Duodenal mucosa (tissue), 2 donors: ENCODE measurements around the gene NTRK3.

Experiments used
- H3K27ac ChIP-seq: one replicate; pipeline ENCODE4 v1.7.0; 2013; ENCODE audit warnings: low read depth, low read length
- H3K27me3 ChIP-seq, 2 donors: one replicate each; pipeline ENCODE4 v1.7.0; 2013; ENCODE audit warnings: low read length in 2 of 2, control low read depth in 1 of 2; ENCODE audit not compliant: insufficient read depth in 2 of 2, control insufficient read depth in 1 of 2
- H3K36me3 ChIP-seq, 2 donors: one replicate each; pipeline ENCODE4 v1.7.0; 2013; ENCODE audit warnings: low read length in 2 of 2, control low read depth in 1 of 2; ENCODE audit not compliant: insufficient read depth in 2 of 2, control insufficient read depth in 1 of 2
- H3K4me1 ChIP-seq, 2 donors: one replicate each; pipeline ENCODE4 v1.7.0; 2013; ENCODE audit warnings: low read length in 2 of 2, control low read depth in 1 of 2; ENCODE audit not compliant: insufficient read depth in 2 of 2, control insufficient read depth in 1 of 2
- H3K4me3 ChIP-seq, 2 donors: one replicate each; pipeline ENCODE4 v1.7.0; 2013; ENCODE audit warnings: low read length in 2 of 2, low read depth in 1 of 2
- H3K9ac ChIP-seq, 2 donors: one replicate each; pipeline ENCODE4 v1.7.0; 2013; ENCODE audit warnings: low read length in 2 of 2, low read depth in 1 of 2
- H3K9me3 ChIP-seq, 2 donors: one replicate each; pipeline ENCODE4 v1.7.0; 2013; ENCODE audit warnings: low read length in 2 of 2, control low read depth in 1 of 2; ENCODE audit not compliant: control insufficient read depth in 1 of 2

NTRK3 gene

GRCh38 chr15:88132499-88132898 lies 124.0 kb downstream of the NTRK3 start:
- Histone ChIP-seq H3K36me3 (no peaks in the 10 kb centered on the region), H3K27ac (no peak overlapping the region), H3K9me3 (no peaks in the 10 kb centered on the region), H3K4me3 (no peak overlapping the region), H3K27me3 (no peaks in the 10 kb centered on the region), H3K9ac (no peak overlapping the region), H3K4me1 (no peaks in the 10 kb centered on the region)

- H3K27me3 ChIP-seq = no peaks in the 10 kb centered on the region
- H3K27ac ChIP-seq = no peak overlapping the region
- no peak overlapping the region for H3K9ac ChIP-seq
- no peaks in the 10 kb centered on the region for H3K4me1 ChIP-seq
- no peak overlapping the region for H3K4me3 ChIP-seq
- H3K9me3 ChIP-seq = no peaks in the 10 kb centered on the region
- H3K36me3 ChIP-seq = no peaks in the 10 kb centered on the region
These were observed 124.6 kb downstream of the NTRK3 start for GRCh38 chr15:88131937-88132336.

DNA sequence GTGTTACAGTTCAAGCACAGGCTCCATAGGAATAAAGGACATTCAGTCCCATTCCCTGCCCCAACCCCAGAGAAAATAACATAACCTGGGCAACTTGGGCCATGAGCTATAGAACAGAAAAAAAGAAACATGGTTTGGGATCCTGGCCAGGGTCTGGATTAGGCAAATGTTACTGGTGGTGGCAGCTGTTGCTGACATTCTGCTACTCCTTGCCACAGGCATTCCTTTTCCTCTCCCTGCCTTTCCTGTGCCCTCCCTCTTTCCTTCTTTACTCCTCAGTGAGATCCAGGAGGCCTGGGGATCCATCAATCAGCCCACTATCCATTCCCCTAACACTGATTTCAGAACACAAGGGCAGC lies 129.1 kb downstream of the NTRK3 start:
- H3K27me3 ChIP-seq = no peaks in the 10 kb centered on the region
- H3K9me3 ChIP-seq = no peaks in the 10 kb centered on the region
- no peak overlapping the region for H3K4me3 ChIP-seq
- H3K27ac ChIP-seq = no peak overlapping the region
- H3K36me3 ChIP-seq = no peaks in the 10 kb centered on the region
- no peak overlapping the region for H3K9ac ChIP-seq
- no peaks in the 10 kb centered on the region for H3K4me1 ChIP-seq

GRCh38 chr15:88126695-88127431 lies 129.7 kb downstream of the NTRK3 start:
- no peaks in the 10 kb centered on the region for H3K9me3 ChIP-seq
- H3K4me3 ChIP-seq = no peak overlapping the region
- H3K27me3 ChIP-seq = no peaks in the 10 kb centered on the region
- no peaks in the 10 kb centered on the region for H3K4me1 ChIP-seq
- no peaks in the 10 kb centered on the region for H3K36me3 ChIP-seq
- no peak overlapping the region for H3K9ac ChIP-seq
- H3K27ac ChIP-seq = no peak overlapping the region

GRCh38 chr15:88125576-88125975 lies 131.0 kb downstream of the NTRK3 start:
- no peaks in the 10 kb centered on the region for H3K4me1 ChIP-seq
- no peak overlapping the region for H3K27ac ChIP-seq
- no peaks in the 10 kb centered on the region for H3K27me3 ChIP-seq
- no peak overlapping the region for H3K4me3 ChIP-seq
- no peaks in the 10 kb centered on the region for H3K36me3 ChIP-seq
- H3K9me3 ChIP-seq = no peaks in the 10 kb centered on the region
- H3K9ac ChIP-seq = no peak overlapping the region

- Histone ChIP-seq H3K36me3 (no peaks in the 10 kb centered on the region), H3K27ac (no peak overlapping the region), H3K4me3 (no peak overlapping the region), H3K4me1 (no peaks in the 10 kb centered on the region), H3K9ac (no peak overlapping the region), H3K27me3 (no peaks in the 10 kb centered on the region), H3K9me3 (no peaks in the 10 kb centered on the region)
These were observed 132.3 kb downstream of the NTRK3 start for GRCh38 chr15:88124199-88124598.

DNA sequence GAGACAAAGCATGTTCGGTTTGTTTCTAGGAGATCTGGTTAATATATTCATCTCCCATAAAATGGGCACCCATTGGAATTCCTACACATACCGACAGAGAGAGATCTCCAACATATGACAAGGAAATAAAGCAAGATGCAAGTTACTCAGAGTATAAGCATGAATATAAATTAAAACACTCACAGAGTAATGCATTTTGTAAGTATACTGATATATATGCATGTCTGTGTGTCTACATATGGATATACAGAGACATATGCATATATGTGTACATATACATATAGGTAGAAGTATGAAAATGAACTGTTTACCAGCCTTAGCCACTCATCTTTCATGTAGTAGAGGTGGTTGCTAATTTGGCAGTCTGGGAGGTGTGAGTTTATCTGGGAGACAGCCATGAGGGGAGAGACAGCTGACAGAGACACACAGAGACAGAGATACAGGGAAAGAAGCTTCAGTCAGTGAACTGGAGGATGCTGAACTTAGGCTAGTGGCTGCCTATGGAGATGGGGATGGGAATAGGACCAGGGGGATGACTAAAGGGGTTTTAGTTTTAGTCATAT lies 134.5 kb downstream of the NTRK3 start:
- Histone ChIP-seq H3K27ac (no peak overlapping the region), H3K27me3 (no peaks in the 10 kb centered on the region)

DNA sequence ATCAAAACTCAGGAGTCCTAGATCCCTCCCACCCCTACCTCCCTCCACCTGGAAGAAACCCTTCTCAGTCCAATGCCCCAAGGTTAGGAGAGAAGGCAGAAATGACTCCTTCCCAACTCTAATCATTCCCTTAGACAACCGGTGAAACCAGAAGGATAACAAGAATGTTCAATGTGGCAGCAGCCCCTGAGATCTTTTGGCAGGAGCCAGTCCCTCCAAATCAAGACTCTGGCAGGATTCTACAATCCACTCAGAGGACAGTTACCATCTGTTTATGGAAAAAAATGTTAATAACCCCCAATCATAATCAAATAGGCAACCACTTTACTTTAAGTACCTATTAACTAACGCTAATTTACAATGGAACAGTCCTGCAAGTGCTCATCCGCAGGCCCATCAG lies 136.5 kb downstream of the NTRK3 start:
- Histone ChIP-seq H3K27me3 (no peaks in the 10 kb centered on the region), H3K4me1 (no peaks in the 10 kb centered on the region), H3K9me3 (no peaks in the 10 kb centered on the region), H3K27ac (no peak overlapping the region), H3K36me3 (no peaks in the 10 kb centered on the region), H3K4me3 (no peak overlapping the region), H3K9ac (no peak overlapping the region)

More for the DNA sequence above, 134.5 kb downstream of the NTRK3 start:
- Histone ChIP-seq H3K4me1 (no peaks in the 10 kb centered on the region), H3K9me3 (no peaks in the 10 kb centered on the region), H3K4me3 (no peak overlapping the region), H3K36me3 (no peaks in the 10 kb centered on the region), H3K9ac (no peak overlapping the region)

- Histone ChIP-seq H3K4me1 (no peaks in the 10 kb centered on the region), H3K36me3 (no peaks in the 10 kb centered on the region), H3K4me3 (no peak overlapping the region), H3K9ac (no peak overlapping the region), H3K27ac (no peak overlapping the region), H3K9me3 (no peaks in the 10 kb centered on the region), H3K27me3 (no peaks in the 10 kb centered on the region)
These were observed 137.8 kb downstream of the NTRK3 start for GRCh38 chr15:88118741-88119140.

DNA sequence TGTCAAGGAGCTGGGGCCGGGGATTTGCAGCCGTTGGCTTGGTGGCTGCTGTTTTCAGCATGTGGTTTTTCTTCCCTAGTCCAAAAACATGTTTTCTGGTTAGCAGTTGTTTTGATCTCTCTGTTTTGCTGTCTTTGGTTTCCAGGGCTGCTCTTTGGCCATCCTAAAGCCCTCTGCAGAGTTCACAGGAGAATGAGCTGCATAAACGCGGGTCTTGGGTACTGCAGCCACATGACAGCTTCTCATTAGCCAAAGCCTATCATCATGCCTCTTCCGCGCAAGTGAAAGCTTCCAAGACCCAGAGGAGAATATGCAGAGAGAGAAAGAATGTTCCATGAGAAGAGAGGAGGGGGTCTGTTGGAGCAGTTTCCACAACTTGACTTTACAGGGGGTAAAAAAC lies 138.5 kb downstream of the NTRK3 start:
- H3K27ac ChIP-seq = no peak overlapping the region
- H3K4me1 ChIP-seq = no peaks in the 10 kb centered on the region
- H3K9me3 ChIP-seq = no peaks in the 10 kb centered on the region

More for the DNA sequence above, 138.5 kb downstream of the NTRK3 start:
- Histone ChIP-seq H3K36me3 (no peaks in the 10 kb centered on the region), H3K9ac (no peak overlapping the region), H3K4me3 (no peak overlapping the region), H3K27me3 (no peaks in the 10 kb centered on the region)
